ENCODE measurements around the gene GTPBP10.

GTPBP10 gene

DNA sequence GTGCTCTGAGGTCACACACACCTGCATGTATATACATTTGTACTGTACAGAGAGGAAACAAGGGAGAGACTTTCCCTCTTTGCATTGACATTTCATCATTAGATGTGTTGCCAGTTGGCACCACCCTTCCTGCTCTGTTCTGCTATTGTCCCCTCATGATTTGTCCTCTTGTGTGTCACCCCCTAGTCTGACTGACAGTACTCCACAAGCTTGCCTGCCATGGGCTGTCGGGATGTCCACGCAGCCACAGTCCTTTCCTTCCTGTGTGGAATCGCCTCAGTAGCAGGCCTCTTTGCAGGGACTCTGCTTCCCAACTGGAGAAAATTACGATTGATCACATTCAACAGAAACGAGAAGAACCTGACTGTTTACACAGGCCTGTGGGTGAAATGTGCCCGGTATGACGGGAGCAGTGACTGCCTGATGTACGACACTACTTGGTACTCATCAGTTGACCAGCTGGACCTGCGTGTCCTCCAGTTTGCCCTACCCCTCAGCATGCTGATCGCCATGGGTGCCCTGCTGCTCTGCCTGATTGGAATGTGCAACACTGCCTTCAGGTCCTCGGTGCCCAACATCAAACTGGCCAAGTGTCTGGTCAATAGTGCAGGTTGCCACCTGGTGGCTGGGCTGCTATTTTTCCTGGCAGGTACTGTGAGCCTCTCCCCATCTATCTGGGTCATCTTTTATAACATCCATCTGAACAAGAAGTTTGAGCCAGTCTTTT lies 66.1 kb downstream of the GTPBP10 start:
- in situ Hi-C loops (cut with HindIII; ENCODE audit: low pct_ligation_motif_present, low pct_unique_long_range_greater_than_20kb, low sequenced_read_pairs) = no loop called here
- peak; percentile 42 for DNase-seq

GRCh38 chr7:90413185-90413528 lies 66.6 kb downstream of the GTPBP10 start:
- DNase-seq = no peak
- in situ Hi-C loops (cut with HindIII; ENCODE audit: low pct_ligation_motif_present, low pct_unique_long_range_greater_than_20kb, low sequenced_read_pairs) = no loop called here

DNA sequence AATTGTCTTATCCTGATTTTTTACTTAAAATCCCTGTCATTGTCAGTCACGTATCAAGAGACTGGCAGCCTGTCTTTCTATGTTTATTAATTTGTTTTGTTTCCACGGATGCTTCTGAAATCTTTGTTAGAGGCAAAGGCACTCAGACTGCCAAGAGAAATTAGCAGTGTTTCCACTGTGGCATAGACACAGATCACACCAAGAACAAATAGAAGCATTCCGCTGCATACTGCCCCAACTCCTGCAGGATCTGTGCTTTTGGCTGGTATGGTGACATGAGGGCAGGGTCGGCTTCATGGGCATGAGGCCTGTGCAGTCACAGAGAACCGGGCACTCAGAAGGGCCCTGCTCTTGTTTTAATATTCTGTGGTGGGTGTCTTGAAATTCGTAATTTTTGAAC lies 75.1 kb downstream of the GTPBP10 start:
- in situ Hi-C loops (cut with HindIII; ENCODE audit: low pct_ligation_motif_present, low pct_unique_long_range_greater_than_20kb, low sequenced_read_pairs) = no loop called here
- DNase-seq = no peak

DNA sequence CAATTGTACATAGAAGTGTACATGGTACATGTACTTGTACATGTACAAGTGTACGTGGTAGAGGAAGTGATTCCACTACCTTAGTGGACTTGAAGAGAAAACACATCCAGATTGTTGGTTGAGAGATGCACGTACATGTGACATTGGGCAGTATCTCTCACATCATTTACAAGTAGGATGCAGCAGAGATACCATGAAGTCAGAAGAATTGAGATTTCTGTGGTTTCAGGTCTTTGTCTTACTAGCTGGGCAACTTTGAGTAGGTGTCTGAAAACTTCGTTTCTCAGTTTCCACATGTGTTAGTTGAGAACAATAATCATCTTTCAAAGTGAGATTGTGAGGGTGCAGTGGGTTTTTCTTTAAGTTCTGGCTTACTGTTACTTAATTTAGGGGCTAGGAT lies 78.2 kb downstream of the GTPBP10 start:
- in situ Hi-C loops (cut with HindIII; ENCODE audit: low pct_ligation_motif_present, low pct_unique_long_range_greater_than_20kb, low sequenced_read_pairs) = no loop called here
- no peak for DNase-seq

GRCh38 chr7:90425376-90425775 lies 78.9 kb downstream of the GTPBP10 start:
- DNase-seq = no peak

GRCh38 chr7:90430614-90431460 lies 84.3 kb downstream of the GTPBP10 start:
- in situ Hi-C loops (cut with HindIII; ENCODE audit: low pct_ligation_motif_present, low pct_unique_long_range_greater_than_20kb, low sequenced_read_pairs) = no loop called here
- DNase-seq = no peak

More at GRCh38 chr7:90425376-90425775, 78.9 kb downstream of the GTPBP10 start:
- in situ Hi-C loops (cut with HindIII; ENCODE audit: low pct_ligation_motif_present, low pct_unique_long_range_greater_than_20kb, low sequenced_read_pairs) = no loop called here

DNA sequence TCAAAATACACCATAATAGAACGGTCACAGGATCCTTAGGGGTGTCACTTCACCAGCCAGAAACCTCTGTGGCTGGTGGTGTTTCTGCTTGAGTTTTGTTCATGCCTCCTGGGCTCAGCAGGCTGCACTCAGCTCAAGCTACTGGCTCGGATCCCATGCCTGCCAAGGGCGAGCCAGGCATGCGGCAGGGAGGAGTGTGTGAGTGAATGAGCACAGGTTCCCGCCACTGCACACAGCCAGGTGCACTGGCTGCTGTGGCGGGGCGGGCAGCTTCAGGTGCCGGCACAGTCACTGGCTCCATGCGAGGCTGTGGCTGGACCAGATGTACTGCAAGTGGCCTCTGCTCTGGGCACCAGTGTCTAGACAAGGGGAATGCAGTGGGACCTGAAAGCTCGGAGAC lies 86.2 kb downstream of the GTPBP10 start:
- in situ Hi-C loops (cut with HindIII; ENCODE audit: low pct_ligation_motif_present, low pct_unique_long_range_greater_than_20kb, low sequenced_read_pairs) = no loop called here

DNA sequence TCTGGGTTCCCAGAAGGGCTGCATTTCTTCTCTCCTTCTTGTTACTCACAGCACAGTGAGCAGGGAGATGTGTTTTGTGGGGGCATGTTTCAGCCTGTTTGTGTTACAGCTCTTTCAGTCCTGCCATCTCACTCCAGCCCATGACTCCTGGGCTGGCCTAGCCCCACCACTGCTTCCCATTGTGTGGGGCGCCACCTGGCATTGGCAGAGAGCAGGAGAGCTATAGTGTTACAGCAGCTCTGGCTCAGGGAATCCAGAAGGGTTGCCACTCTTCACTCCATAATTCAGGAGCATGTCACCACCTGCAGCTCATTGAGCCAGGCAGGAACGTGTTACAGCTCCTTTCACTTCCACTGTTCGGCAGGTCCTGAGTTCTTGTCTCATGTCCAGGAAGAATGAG lies 86.7 kb downstream of the GTPBP10 start:
- in situ Hi-C loops (cut with HindIII; ENCODE audit: low pct_ligation_motif_present, low pct_unique_long_range_greater_than_20kb, low sequenced_read_pairs) = no loop called here

More for the DNA sequence above, 86.2 kb downstream of the GTPBP10 start:
- DNase-seq = no peak

More for the DNA sequence above, 86.7 kb downstream of the GTPBP10 start:
- no peak for DNase-seq

Measured in ACHN (cell line).